Mesothelial cell of epicardium (in vitro differentiated cells): ENCODE results near the gene PLCB1. TPM values are rescaled to one million over a fixed set of nuclear protein-coding genes. Genes with fewer than 3 reads are reported as not detected.

Source experiments
- DNase-seq, 2 experiments: peaks; one replicate each; pipeline ENCODE4 v3.0.0; 2021; ENCODE audit warnings: low spot score in 2 of 2; ENCODE audit not compliant: unreplicated experiment in 2 of 2
- H3K27ac Mint-ChIP-seq: 2 replicates; pipeline ENCODE4 v1.8.0; 2021; ENCODE audit warnings: mixed read lengths
- H3K27me3 Mint-ChIP-seq: 2 replicates; pipeline ENCODE4 v1.8.0; 2021; ENCODE audit warnings: low read depth, mixed read lengths
- H3K36me3 Mint-ChIP-seq: 2 replicates; pipeline ENCODE4 v1.8.0; 2021; ENCODE audit warnings: mixed read lengths
- H3K4me1 Mint-ChIP-seq: 2 replicates; pipeline ENCODE4 v1.8.0; 2021; ENCODE audit warnings: mixed read lengths
- H3K4me3 Mint-ChIP-seq: 2 replicates; pipeline ENCODE4 v1.8.0; 2021; ENCODE audit warnings: mild to moderate bottlenecking, moderate library complexity, mixed read lengths
- H3K9me3 Mint-ChIP-seq: 2 replicates; pipeline ENCODE4 v1.8.0; 2021; ENCODE audit warnings: mixed read lengths
- total RNA-seq: library from RNA; stranded (reverse); gene quantifications from 3 replicates; pipeline ENCODE4 v1.2.1, GENCODE V29; 2021
- TF ChIP-seq, protein P1 (sequence below): fragments of 200-600 bp; sonication (generic); IDR thresholded peaks from one replicate; pipeline ENCODE4 v1.5.0; 2021; ENCODE audit warnings: antibody characterized with exemption; ENCODE audit not compliant: unreplicated experiment

Gene PLCB1
- total RNA-seq, 1 donor from 2014 or later, result 41.5 TPM

DNA sequence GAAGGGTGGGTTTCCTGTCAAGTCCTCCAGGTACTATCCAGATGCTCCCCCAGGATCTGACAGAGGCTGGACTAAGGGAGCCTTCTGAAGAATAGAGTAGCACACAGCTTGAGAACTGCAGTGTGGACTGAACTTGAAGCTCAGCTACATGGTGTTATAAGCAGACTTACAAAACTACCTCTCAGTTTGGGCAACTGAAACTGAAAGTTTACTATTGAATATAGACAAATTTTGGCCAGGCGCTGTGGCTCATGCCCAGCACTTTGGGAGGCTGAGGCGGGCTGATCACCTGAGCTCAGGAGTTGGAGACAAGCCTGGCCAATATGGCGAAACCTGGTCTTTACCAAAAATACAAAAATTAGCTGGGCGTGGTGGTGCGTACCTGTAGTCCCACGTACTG is 348.5 kb downstream of the PLCB1 start:
- Mint-ChIP-seq H3K4me1 (no peaks in the 10 kb centered on the region), H3K9me3 (no peaks in the 10 kb centered on the region), H3K4me3 (no peak overlapping the region), H3K27ac (no peak overlapping the region), H3K36me3 (no peaks in the 10 kb centered on the region), H3K27me3 (peaks cover 4% of the 10 kb centered on the region)
- no peak for DNase-seq
- TF ChIP-seq, protein P1, sequence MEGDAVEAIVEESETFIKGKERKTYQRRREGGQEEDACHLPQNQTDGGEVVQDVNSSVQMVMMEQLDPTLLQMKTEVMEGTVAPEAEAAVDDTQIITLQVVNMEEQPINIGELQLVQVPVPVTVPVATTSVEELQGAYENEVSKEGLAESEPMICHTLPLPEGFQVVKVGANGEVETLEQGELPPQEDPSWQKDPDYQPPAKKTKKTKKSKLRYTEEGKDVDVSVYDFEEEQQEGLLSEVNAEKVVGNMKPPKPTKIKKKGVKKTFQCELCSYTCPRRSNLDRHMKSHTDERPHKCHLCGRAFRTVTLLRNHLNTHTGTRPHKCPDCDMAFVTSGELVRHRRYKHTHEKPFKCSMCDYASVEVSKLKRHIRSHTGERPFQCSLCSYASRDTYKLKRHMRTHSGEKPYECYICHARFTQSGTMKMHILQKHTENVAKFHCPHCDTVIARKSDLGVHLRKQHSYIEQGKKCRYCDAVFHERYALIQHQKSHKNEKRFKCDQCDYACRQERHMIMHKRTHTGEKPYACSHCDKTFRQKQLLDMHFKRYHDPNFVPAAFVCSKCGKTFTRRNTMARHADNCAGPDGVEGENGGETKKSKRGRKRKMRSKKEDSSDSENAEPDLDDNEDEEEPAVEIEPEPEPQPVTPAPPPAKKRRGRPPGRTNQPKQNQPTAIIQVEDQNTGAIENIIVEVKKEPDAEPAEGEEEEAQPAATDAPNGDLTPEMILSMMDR, result no peak

DNA sequence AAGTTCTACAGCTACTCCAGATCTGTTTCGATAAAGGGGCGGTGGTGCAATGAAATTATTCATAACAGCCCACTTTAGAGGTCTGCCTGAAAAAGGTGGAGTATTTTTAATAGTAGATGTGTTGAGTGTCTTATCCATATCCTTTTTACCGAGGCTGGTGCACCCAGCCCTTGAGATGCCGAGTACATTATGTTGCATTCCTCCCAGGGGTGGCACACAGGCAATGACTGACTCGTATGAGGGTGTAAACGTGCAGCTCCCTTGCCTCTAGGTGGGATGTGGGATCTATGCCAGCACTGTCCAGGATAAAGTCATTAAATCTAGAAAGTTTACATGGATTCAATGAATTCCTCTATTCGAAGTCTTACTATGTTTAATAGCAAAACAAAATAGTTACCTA is 355.6 kb downstream of the PLCB1 start:
- Mint-ChIP-seq H3K4me1 (peaks cover 10% of the 10 kb centered on the region), H3K36me3 (no peaks in the 10 kb centered on the region), H3K9me3 (no peaks in the 10 kb centered on the region), H3K27me3 (no peaks in the 10 kb centered on the region), H3K27ac (no peak overlapping the region), H3K4me3 (no peak overlapping the region)
- DNase-seq, result no peak
- TF ChIP-seq, protein P1, result no peak

DNA sequence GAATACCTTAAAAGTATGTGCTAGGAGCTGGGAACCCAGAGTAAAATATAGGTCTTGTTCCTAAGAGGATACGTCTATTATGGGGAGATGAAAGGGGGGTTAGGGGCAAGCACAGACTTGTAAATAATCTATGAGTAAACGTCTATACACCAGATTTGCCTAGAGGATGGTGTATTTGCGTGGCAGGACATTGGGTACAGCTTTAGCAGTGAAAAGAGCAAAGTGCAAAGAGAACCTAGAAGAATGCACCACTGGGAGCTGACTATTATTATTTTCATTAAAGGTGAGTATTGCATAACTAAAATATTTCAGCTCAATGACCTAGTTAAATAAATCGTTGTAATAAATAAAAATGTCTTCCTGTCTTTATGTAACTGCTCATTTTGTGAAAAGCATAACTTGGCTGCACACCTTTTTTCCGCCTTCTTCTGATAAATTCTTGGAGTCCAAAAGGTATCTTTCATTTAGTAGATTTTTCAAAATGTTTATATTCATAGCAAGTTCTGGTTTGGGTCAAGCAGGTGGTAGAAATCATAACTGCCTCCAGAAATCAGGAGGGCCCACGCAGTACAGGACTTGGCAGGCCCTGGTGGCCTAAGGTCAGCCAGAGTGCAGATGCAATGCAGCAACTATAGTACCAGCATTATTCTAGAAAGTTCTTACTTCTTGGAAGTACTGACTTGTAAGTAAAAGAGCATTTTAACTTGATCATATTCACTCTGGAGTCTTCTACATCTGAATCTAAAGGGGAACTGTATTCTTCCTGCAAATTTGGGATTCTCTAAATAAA is 357.2 kb downstream of the PLCB1 start:
- H3K4me1 Mint-ChIP-seq, result peaks cover 12% of the 10 kb centered on the region
- H3K4me3 Mint-ChIP-seq, result no peak overlapping the region
- no peaks in the 10 kb centered on the region for H3K27me3 Mint-ChIP-seq
- H3K27ac Mint-ChIP-seq, result no peak overlapping the region
- no peak for DNase-seq
- H3K36me3 Mint-ChIP-seq, result no peaks in the 10 kb centered on the region
- TF ChIP-seq, protein P1, result no peak
- H3K9me3 Mint-ChIP-seq, result no peaks in the 10 kb centered on the region

DNA sequence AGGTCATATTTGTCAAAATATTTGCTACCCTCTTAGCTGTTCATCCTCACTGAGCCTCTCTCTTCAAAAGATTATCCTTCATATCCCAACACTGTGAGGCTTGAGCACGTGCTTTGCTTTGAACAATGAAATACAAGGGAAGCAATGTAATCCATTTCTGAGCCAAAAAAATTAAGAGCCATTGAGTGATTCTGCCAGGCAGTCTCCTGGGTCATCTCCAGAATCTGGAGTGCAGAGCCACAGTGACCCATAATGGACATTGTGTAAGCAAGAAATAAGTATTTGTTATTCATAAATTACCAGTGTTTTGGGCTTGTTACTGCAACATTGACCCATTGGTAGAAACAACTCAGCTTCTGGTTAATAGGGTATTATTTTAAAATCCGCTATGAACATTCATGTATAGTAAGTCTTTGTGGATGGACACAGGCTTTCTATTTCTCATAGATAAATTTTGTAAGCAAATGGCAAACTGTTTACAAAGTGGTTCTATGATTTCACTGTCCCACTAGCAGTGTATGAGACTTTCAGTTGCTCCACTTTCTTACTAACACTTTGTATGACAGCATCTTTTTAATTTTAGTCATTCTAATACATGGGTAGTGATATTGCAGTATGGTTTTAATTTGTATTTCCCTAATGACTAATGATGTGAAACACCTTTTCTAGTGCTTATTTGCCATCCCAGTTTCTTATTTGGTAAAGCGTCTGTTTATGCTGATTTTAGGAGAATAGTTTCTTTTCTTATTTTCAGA is 358.2 kb downstream of the PLCB1 start:
- H3K27me3 Mint-ChIP-seq, result no peaks in the 10 kb centered on the region
- H3K4me1 Mint-ChIP-seq, result peaks cover 15% of the 10 kb centered on the region
- no peaks in the 10 kb centered on the region for H3K9me3 Mint-ChIP-seq
- DNase-seq, result no peak
- H3K27ac Mint-ChIP-seq, result no peak overlapping the region
- H3K4me3 Mint-ChIP-seq, result no peak overlapping the region
- H3K36me3 Mint-ChIP-seq, result no peaks in the 10 kb centered on the region
- TF ChIP-seq, protein P1, result no peak

DNA sequence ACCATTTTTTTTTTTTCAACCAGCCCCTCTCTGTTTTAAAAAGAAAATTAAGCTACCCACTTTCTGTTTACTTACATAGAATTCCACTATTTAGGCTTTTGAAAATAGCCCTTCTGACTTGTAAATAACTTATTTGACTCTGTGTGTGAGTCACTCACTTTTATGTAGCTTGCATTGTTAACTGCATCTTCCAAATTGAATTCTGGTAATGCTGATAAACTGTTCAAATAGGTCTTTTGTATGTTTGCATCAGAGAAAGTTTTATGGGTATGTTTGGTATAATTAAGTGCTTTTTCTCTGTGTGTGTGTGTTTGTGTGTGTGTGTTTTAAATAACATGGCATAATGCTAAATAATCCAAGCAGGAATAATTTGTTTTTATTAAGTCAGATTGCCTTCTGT is 360.1 kb downstream of the PLCB1 start:
- Mint-ChIP-seq H3K4me3 (no peak overlapping the region), H3K4me1 (peaks cover 15% of the 10 kb centered on the region), H3K27me3 (no peaks in the 10 kb centered on the region), H3K36me3 (no peaks in the 10 kb centered on the region), H3K27ac (no peak overlapping the region), H3K9me3 (no peaks in the 10 kb centered on the region)
- TF ChIP-seq, protein P1, result no peak
- no peak for DNase-seq
